CD14-positive monocyte (primary cell): ENCODE results near the gene ABTB1. TPM values are rescaled to one million over a fixed set of nuclear protein-coding genes. Genes with fewer than 3 reads are reported as not detected.

Source experiments
- DNase-seq, 3 donors: peaks; one replicate each; pipeline ENCODE4 v3.0.0-alpha.2; 2011 to 2022
- H2AFZ ChIP-seq: 2 replicates; pipeline ENCODE4 v1.6.0; 2012; ENCODE audit warnings: mild to moderate bottlenecking, low read depth, low read length, inconsistent platforms; ENCODE audit not compliant: insufficient read depth, poor library complexity, severe bottlenecking
- H3K27ac ChIP-seq, 2 donors: 1 replicate in 1 of 2; 2 replicates in 1 of 2; pipeline ENCODE4 v1.5.1; 2012 to 2013; ENCODE audit warnings: low read length in 2 of 2, control low read depth in 1 of 2, inconsistent platforms in 1 of 2, low read depth in 1 of 2, mild to moderate bottlenecking in 1 of 2
- H3K27me3 ChIP-seq, 2 donors: one replicate each; pipeline versions ENCODE4 v1.6.0 to v1.6.1; 2011 to 2013; ENCODE audit warnings: low read length in 2 of 2; ENCODE audit not compliant: control insufficient read depth in 2 of 2, insufficient read depth in 2 of 2
- H3K36me3 ChIP-seq, 2 donors: replicated peaks in 1 of 2; 1 replicate in 1 of 2; 2 replicates in 1 of 2; pipeline versions ENCODE4 v1.5.1 to v1.6.1; 2012 to 2013; ENCODE audit warnings: low read length in 2 of 2, control low read depth in 1 of 2, inconsistent platforms in 1 of 2, mild to moderate bottlenecking in 1 of 2; ENCODE audit not compliant: insufficient read depth in 2 of 2, control insufficient read depth in 1 of 2
- H3K4me1 ChIP-seq, 2 donors: 1 replicate in 1 of 2; 2 replicates in 1 of 2; pipeline versions ENCODE4 v1.5.1 to v1.6.1; 2012 to 2013; ENCODE audit warnings: low read length in 2 of 2, control low read depth in 1 of 2, inconsistent platforms in 1 of 2, mild to moderate bottlenecking in 1 of 2, moderate library complexity in 1 of 2; ENCODE audit not compliant: insufficient read depth in 2 of 2, control insufficient read depth in 1 of 2
- H3K4me2 ChIP-seq: replicated peaks from 2 replicates; pipeline ENCODE3; 2012; ENCODE audit warnings: low read length, moderate library complexity, mild to moderate bottlenecking; ENCODE audit not compliant: poor library complexity, severe bottlenecking; ENCODE audit errors: extremely low read depth
- H3K4me3 ChIP-seq, 3 experiments: fragments of 200-600 bp in 1 of 3; sonication (generic) in 1 of 3; replicated peaks in 1 of 3; 1 replicate in 2 of 3; 2 replicates in 1 of 3; pipeline ENCODE4 v1.5.1; 2011 to 2013; ENCODE audit warnings: low read length in 3 of 3, mild to moderate bottlenecking in 3 of 3, control low read depth in 2 of 3, low read depth in 2 of 3, inconsistent platforms in 1 of 3, moderate library complexity in 1 of 3
- H3K79me2 ChIP-seq: 2 replicates; pipeline ENCODE4 v1.6.0; 2012; ENCODE audit warnings: mild to moderate bottlenecking, control low read depth, inconsistent platforms, low read length, moderate library complexity; ENCODE audit not compliant: insufficient read depth
- H3K9ac ChIP-seq: 2 replicates; pipeline ENCODE4 v1.6.0; 2017; ENCODE audit warnings: low read length, mild to moderate bottlenecking; ENCODE audit not compliant: insufficient read depth, poor library complexity, severe bottlenecking
- H3K9me3 ChIP-seq, 2 donors: replicated peaks in 1 of 2; 1 replicate in 1 of 2; 2 replicates in 1 of 2; pipeline versions ENCODE4 v1.5.1 to v1.6.1; 2012 to 2013; ENCODE audit warnings: low read length in 2 of 2, control low read depth in 1 of 2; ENCODE audit not compliant: control insufficient read depth in 1 of 2, insufficient read depth in 1 of 2
- H4K20me1 ChIP-seq: 2 replicates; pipeline ENCODE4 v1.6.0; 2012; ENCODE audit warnings: mild to moderate bottlenecking, low read length, control low read depth, moderate library complexity; ENCODE audit not compliant: insufficient read depth
- H3K27ac Mint-ChIP-seq, 7 donors: one replicate each; pipeline ENCODE4 v1.8.0; 2020; ENCODE audit warnings: mild to moderate bottlenecking in 7 of 7, mixed read lengths in 7 of 7, moderate library complexity in 6 of 7, inconsistent platforms in 2 of 7
- H3K27me3 Mint-ChIP-seq, 3 donors: one replicate each; pipeline ENCODE4 v1.8.0; 2021 to 2022; ENCODE audit warnings: low read depth in 3 of 3, mild to moderate bottlenecking in 3 of 3, mixed read lengths in 3 of 3, moderate library complexity in 3 of 3, inconsistent platforms in 1 of 3
- H3K36me3 Mint-ChIP-seq, 2 donors: one replicate each; pipeline ENCODE4 v1.8.0; 2020; ENCODE audit warnings: mixed read lengths in 2 of 2, inconsistent platforms in 1 of 2, mild to moderate bottlenecking in 1 of 2
- H3K4me1 Mint-ChIP-seq: one replicate; pipeline ENCODE4 v1.8.0; 2020; ENCODE audit warnings: mild to moderate bottlenecking, mixed read lengths
- H3K4me3 Mint-ChIP-seq, 2 donors: one replicate each; pipeline ENCODE4 v1.8.0; 2020; ENCODE audit warnings: mild to moderate bottlenecking in 2 of 2, mixed read lengths in 2 of 2, moderate library complexity in 1 of 2
- H3K9me3 Mint-ChIP-seq, 7 donors: one replicate each; pipeline ENCODE4 v1.8.0; 2020 to 2022; ENCODE audit warnings: mixed read lengths in 7 of 7, mild to moderate bottlenecking in 6 of 7, moderate library complexity in 6 of 7, inconsistent platforms in 2 of 7
- WGBS: methylation state at CpG from one replicate; pipeline ENCODE4 v1.1.5; 2013; ENCODE audit warnings: missing lambda C conversion rate; ENCODE audit not compliant: insufficient coverage; 5-methylcytosine and 5-hydroxymethylcytosine counted together
- intact Hi-C, 2 donors: fragments of 100-400 bp; cut with micrococcal nuclease; formaldehyde crosslinking; loops; one replicate each; pipeline versions ENCODE4 v1.15.0 to v1.15.1; 2023
- polyA plus RNA-seq, 3 donors: library from polyadenylated mRNA; depleted of rRNA in 1 of 3; unstranded in 2 of 3; stranded (reverse) in 1 of 3; fragments of 300-500 nt in 2 of 3; fragments of >200 nt in 1 of 3; fragmentation: Illumina TruSeq in 2 of 3; gene quantifications; 1 replicate in 2 of 3; 2 replicates in 1 of 3; pipeline ENCODE4 v1.2.3, GENCODE V29; 2012 to 2021
- TF ChIP-seq, protein P1 (sequence below): fragments of 200-600 bp; IDR thresholded peaks from one replicate; pipeline ENCODE4 v1.8.0; 2022; ENCODE audit warnings: antibody characterized with exemption, mild to moderate bottlenecking

Gene ABTB1
- polyA plus RNA-seq, 3 donors = 107 to 246 (median 118) TPM

DNA sequence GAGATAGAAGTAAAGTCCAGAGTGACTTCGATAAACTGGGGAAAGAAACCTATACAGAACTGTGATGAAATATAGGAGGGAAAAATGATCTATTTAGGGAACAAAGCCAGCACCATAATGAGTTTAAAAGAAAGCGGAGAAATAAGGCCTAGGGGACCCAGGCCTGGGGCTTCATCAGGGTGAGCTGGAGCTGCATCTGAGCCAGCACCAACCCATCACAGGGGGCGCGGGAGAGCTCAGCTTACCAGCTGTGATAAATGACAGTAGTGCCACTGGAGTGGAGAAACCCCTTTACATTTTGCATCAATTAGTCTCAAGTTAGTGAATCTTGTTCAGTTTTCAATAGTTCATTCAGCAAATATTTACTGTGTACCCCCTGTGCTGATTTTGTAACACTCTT is 22.5 kb upstream of the ABTB1 start:
- Histone ChIP-seq H2AFZ (no peak overlapping the region), H3K27ac (no peak overlapping the region), H4K20me1 (no peaks in the 10 kb centered on the region), H3K9me3 (no peaks in the 10 kb centered on the region), H3K36me3 (no peaks in the 10 kb centered on the region), H3K4me3 (no peak overlapping the region), H3K27me3 (no peaks in the 10 kb centered on the region), H3K79me2 (no peaks in the 10 kb centered on the region), H3K4me2 (no peak overlapping the region), H3K4me1 (no peaks in the 10 kb centered on the region), H3K9ac (no peak overlapping the region)
- H3K36me3 Mint-ChIP-seq = no peaks in the 10 kb centered on the region
- TF ChIP-seq, protein P1, sequence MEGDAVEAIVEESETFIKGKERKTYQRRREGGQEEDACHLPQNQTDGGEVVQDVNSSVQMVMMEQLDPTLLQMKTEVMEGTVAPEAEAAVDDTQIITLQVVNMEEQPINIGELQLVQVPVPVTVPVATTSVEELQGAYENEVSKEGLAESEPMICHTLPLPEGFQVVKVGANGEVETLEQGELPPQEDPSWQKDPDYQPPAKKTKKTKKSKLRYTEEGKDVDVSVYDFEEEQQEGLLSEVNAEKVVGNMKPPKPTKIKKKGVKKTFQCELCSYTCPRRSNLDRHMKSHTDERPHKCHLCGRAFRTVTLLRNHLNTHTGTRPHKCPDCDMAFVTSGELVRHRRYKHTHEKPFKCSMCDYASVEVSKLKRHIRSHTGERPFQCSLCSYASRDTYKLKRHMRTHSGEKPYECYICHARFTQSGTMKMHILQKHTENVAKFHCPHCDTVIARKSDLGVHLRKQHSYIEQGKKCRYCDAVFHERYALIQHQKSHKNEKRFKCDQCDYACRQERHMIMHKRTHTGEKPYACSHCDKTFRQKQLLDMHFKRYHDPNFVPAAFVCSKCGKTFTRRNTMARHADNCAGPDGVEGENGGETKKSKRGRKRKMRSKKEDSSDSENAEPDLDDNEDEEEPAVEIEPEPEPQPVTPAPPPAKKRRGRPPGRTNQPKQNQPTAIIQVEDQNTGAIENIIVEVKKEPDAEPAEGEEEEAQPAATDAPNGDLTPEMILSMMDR = no peak
- H3K4me1 Mint-ChIP-seq = no peaks in the 10 kb centered on the region
- no CpG with 5 or more reads among the region's 4 CpGs for WGBS
- no peaks in the 10 kb centered on the region for H3K9me3 Mint-ChIP-seq
- peaks cover 0 to 3% (median 2%) of the 10 kb centered on the region in 3 donors for H3K27me3 Mint-ChIP-seq
- no peak for DNase-seq
- no peak overlapping the region for H3K27ac Mint-ChIP-seq
- intact Hi-C loops = loop anchor here (5.0 kb wide), 3 partner anchors 172 to 322 kb away; partner anchors contain the start of gene MGLL (in 1 of the 2)
- no peak overlapping the region for H3K4me3 Mint-ChIP-seq

DNA sequence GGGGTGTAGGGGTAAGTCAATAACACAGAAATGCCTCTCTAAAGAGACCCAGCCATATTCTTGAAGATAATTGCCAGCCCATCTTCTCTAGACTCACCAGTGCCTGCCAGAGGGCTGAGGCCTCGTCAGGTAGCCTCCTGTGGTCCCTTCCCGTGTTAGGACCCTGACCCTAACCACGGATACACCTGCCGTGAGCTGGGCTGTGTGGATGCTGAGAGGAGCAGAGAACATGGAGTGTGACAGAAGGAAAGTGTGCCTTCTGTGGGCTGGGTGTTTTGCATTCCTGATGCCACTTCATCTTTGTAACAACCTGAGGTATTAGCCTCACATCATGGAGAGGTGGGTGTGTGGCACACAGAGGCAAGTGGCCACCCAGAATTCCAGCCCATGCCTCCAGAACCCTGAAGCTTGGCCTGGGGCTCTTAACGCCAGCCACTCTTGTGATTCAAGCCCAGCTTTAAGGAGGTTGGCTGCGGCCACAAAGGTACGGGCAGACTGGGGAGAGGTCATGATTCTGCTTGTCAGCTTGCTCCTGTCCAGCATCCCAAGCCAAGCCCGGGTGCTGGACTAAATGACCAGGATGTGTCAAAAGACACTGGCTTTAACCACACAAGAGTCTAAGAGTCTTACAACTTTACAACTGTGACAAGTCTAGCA is 21.1 kb upstream of the ABTB1 start:
- H3K4me1 ChIP-seq = no peaks in the 10 kb centered on the region
- no peak overlapping the region for H3K4me2 ChIP-seq
- no peaks in the 10 kb centered on the region for H4K20me1 ChIP-seq
- Mint-ChIP-seq H3K4me3 (no peak overlapping the region), H3K27me3 (peaks cover 0 to 5% (median 2%) of the 10 kb centered on the region in 3 donors), H3K36me3 (no peaks in the 10 kb centered on the region), H3K9me3 (no peaks in the 10 kb centered on the region), H3K4me1 (peaks cover 4% of the 10 kb centered on the region), H3K27ac (no peak overlapping the region)
- no peak overlapping the region for H2AFZ ChIP-seq
- no peak for DNase-seq
- TF ChIP-seq, protein P1 = no peak
- H3K9ac ChIP-seq = no peak overlapping the region
- no peaks in the 10 kb centered on the region for H3K36me3 ChIP-seq
- H3K27ac ChIP-seq = no peak overlapping the region
- no peak overlapping the region for H3K4me3 ChIP-seq
- 89% methylated on average over 7 of the region's 8 CpGs for WGBS
- H3K79me2 ChIP-seq = no peaks in the 10 kb centered on the region
- H3K9me3 ChIP-seq = no peaks in the 10 kb centered on the region
- H3K27me3 ChIP-seq = no peaks in the 10 kb centered on the region
- intact Hi-C loops = loop anchor here (5.0 kb wide), 3 partner anchors 171 to 321 kb away; partner anchors contain the start of gene MGLL (in 1 of the 2)
